BLaER1 treated with 17β-estradiol and CSF1 and Interleukin-3, amounts not matched to agents 10 nM and 100 nM (cell line): ENCODE data around the gene ITPKC.

Experiments used
- H3K27ac ChIP-seq, 11 experiments: shearing (Covaris generic); formaldehyde crosslinking; 2 replicates each; pipeline ENCODE4 v1.8.1; 2022
- H3K27me3 ChIP-seq, 11 experiments: shearing (Covaris generic); formaldehyde crosslinking; 2 replicates each; pipeline ENCODE4 v1.8.1; 2022
- H3K36me3 ChIP-seq, 11 experiments: shearing (Covaris generic); formaldehyde crosslinking; 2 replicates each; pipeline ENCODE4 v1.8.1; 2022
- H3K4me1 ChIP-seq, 10 experiments: shearing (Covaris generic); formaldehyde crosslinking; 2 replicates each; pipeline ENCODE4 v1.8.1; 2022
- H3K4me2 ChIP-seq, 11 experiments: shearing (Covaris generic); formaldehyde crosslinking; 2 replicates each; pipeline ENCODE4 v1.8.1; 2022
- H3K4me3 ChIP-seq, 10 experiments: shearing (Covaris generic); formaldehyde crosslinking; 2 replicates each; pipeline ENCODE4 v1.8.1; 2022
- H3K9ac ChIP-seq, 11 experiments: shearing (Covaris generic); formaldehyde crosslinking; 2 replicates each; pipeline ENCODE4 v1.8.1; 2022
- H3K9me3 ChIP-seq, 11 experiments: shearing (Covaris generic); formaldehyde crosslinking; replicated peaks in 1 of 11; 2 replicates each; pipeline ENCODE4 v1.8.1; 2022
- H4K20me1 ChIP-seq, 11 experiments: shearing (Covaris generic); formaldehyde crosslinking; 2 replicates each; pipeline ENCODE4 v1.8.1; 2022
- Cebpa-rat ChIP-seq, 11 experiments: shearing (Covaris generic); IDR thresholded peaks; 2 replicates each; pipeline ENCODE4 v1.8.1; 2022

Gene ITPKC

GRCh38 chr19:40688309-40688708 lies 28.6 kb upstream of the ITPKC start:
- Histone ChIP-seq H3K27me3 (no peaks in the 10 kb centered on the region), H3K4me2 (peak overlapping the region in 8 of 11 experiments; percentile 95 to 100 (median 98); a peak in 8 of 22 replicates), H3K9me3 (no peaks in the 10 kb centered on the region), H3K36me3 (peaks cover 11 to 36% (median 25%) of the 10 kb centered on the region in 11 experiments; a peak in 21 of 22 replicates), H3K4me1 (peaks cover 27 to 45% (median 38%) of the 10 kb centered on the region in 10 experiments), H3K4me3 (no peak overlapping the region), H3K9ac (no peak overlapping the region), H4K20me1 (peaks cover 0 to 20% (median 0%) of the 10 kb centered on the region in 11 experiments; a peak in 4 of 22 replicates), H3K27ac (no peak overlapping the region)
- no peak for TF ChIP-seq Cebpa-rat (IDR thresholded peaks at IDR 0.05)

DNA sequence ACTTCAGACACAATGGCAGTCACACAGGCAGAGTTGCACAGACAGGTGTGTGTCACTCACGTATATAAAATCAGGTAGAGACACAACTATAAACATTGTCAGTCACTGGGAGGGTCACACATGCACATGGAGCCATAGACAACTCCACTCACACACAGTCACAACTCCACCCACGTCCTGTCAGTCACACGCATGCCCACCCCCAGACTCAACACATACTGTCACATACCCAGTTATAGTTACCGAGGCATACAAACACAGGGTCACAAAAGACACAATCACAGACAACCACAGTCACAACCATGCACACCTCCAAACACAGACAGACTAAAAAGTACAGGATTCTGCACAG lies 27.9 kb upstream of the ITPKC start:
- peaks cover 10 to 33% (median 20%) of the 10 kb centered on the region in 11 experiments; a peak in 21 of 22 replicates for H3K36me3 ChIP-seq
- H3K27ac ChIP-seq: peak overlapping the region in 2 of 11 experiments; percentile 76 to 93; a peak in 3 of 22 replicates
- H4K20me1 ChIP-seq: peaks cover 0 to 20% (median 0%) of the 10 kb centered on the region in 11 experiments; a peak in 4 of 22 replicates
- H3K27me3 ChIP-seq: no peaks in the 10 kb centered on the region
- no peak for TF ChIP-seq Cebpa-rat (IDR thresholded peaks at IDR 0.05)
- peak overlapping the region in 8 of 10 experiments; percentile 72 to 80 (median 76); a peak in 13 of 20 replicates for H3K4me3 ChIP-seq
- no peaks in the 10 kb centered on the region for H3K9me3 ChIP-seq
- peaks cover 27 to 45% (median 38%) of the 10 kb centered on the region in 10 experiments for H3K4me1 ChIP-seq
- peak overlapping the region in 10 of 11 experiments; percentile 77 to 88 (median 86); a peak in 18 of 22 replicates for H3K9ac ChIP-seq
- H3K4me2 ChIP-seq: peak overlapping the region; percentile 95 to 100 (median 98)

GRCh38 chr19:40689339-40690049 lies 27.4 kb upstream of the ITPKC start:
- peak overlapping the region; percentile 95 to 100 (median 98) for H3K4me2 ChIP-seq
- no peak for TF ChIP-seq Cebpa-rat (IDR thresholded peaks at IDR 0.05)
- H3K9me3 ChIP-seq: no peaks in the 10 kb centered on the region
- peak overlapping the region; percentile 77 to 88 (median 85) for H3K9ac ChIP-seq
- H4K20me1 ChIP-seq: peaks cover 0 to 20% (median 0%) of the 10 kb centered on the region in 11 experiments; a peak in 4 of 22 replicates
- no peaks in the 10 kb centered on the region for H3K27me3 ChIP-seq
- H3K27ac ChIP-seq: peak overlapping the region in 10 of 11 experiments; percentile 46 to 93 (median 82); a peak in 20 of 22 replicates
- peaks cover 10 to 38% (median 23%) of the 10 kb centered on the region in 11 experiments; a peak in 21 of 22 replicates for H3K36me3 ChIP-seq
- H3K4me1 ChIP-seq: peaks cover 27 to 45% (median 38%) of the 10 kb centered on the region in 10 experiments
- peak overlapping the region; percentile 54 to 80 (median 74) for H3K4me3 ChIP-seq

GRCh38 chr19:40690050-40690692 lies 26.7 kb upstream of the ITPKC start, which contains the start of gene NUMBL:
TSS of gene NUMBL (minus strand) at chr19:40690651. CDS start at chr19:40690483, 168 bp downstream.
- peaks cover 8 to 37% (median 16%) of the 10 kb centered on the region in 11 experiments; a peak in 21 of 22 replicates for H3K36me3 ChIP-seq
- peaks cover 0 to 20% (median 0%) of the 10 kb centered on the region in 11 experiments; a peak in 4 of 22 replicates for H4K20me1 ChIP-seq
- H3K9ac ChIP-seq: peak within 1 kb of the TSS; percentile 77 to 88 (median 85)
- H3K4me3 ChIP-seq: peak within 1 kb of the TSS; percentile 54 to 80 (median 74)
- no peak for TF ChIP-seq Cebpa-rat (IDR thresholded peaks at IDR 0.05)
- no peaks in the 10 kb centered on the region for H3K27me3 ChIP-seq
- H3K4me1 ChIP-seq: peaks cover 27 to 45% (median 38%) of the 10 kb centered on the region in 10 experiments
- no peaks in the 10 kb centered on the region for H3K9me3 ChIP-seq
- H3K27ac ChIP-seq: peak within 1 kb of the TSS; percentile 27 to 93 (median 84); a peak in 21 of 22 replicates
- H3K4me2 ChIP-seq: peak within 1 kb of the TSS; percentile 95 to 100 (median 98)

DNA sequence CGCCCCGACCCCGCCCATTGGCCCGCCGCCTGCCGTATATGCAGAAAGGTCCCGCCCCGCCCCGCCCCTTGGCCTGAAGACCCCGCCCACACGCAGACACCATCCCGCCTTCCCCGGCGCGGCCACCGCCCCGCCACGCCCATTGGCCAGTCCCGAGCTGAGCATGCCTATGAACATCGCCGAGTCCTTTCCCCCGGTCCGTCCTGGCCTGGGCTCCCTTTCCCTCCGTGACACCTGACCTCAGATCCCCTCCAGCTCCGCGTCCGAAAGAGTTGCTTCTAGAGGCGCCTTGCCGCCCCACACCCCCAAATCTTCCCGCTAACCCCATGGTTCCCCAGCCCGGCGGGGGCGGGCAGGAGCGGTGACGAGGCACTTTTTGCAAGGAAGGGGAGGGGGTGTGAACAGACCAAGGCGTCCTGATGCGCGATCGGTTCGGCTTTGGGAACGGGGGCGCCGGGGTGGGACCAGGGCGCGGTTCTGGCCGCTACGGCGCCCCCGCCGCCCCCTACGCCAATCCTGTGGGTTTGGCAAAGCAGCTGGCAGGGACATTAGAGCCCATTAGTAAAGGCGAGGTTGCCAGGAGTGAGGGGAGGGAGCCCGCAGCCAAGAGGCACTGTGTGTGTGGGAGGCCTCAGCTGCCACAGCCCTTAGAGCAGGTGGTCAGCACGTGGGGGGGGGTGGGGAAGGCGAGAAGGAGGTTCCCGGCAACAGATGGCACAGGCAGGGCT lies 26.1 kb upstream of the ITPKC start:
- peak overlapping the region; percentile 91 to 100 (median 98) for H3K4me2 ChIP-seq
- no peaks in the 10 kb centered on the region for H3K9me3 ChIP-seq
- H3K4me1 ChIP-seq: peaks cover 27 to 45% (median 38%) of the 10 kb centered on the region in 10 experiments
- H3K36me3 ChIP-seq: peaks cover 2 to 37% (median 13%) of the 10 kb centered on the region in 11 experiments; a peak in 20 of 22 replicates
- peak overlapping the region; percentile 65 to 88 (median 85); a peak in 21 of 22 replicates for H3K9ac ChIP-seq
- TF ChIP-seq Cebpa-rat (IDR thresholded peaks at IDR 0.05): no peak
- H3K4me3 ChIP-seq: peak overlapping the region; percentile 54 to 80 (median 74)
- peak overlapping the region; percentile 27 to 93 (median 84); a peak in 21 of 22 replicates for H3K27ac ChIP-seq
- H4K20me1 ChIP-seq: peaks cover 0 to 20% (median 0%) of the 10 kb centered on the region in 11 experiments; a peak in 4 of 22 replicates
- H3K27me3 ChIP-seq: no peaks in the 10 kb centered on the region

- Histone ChIP-seq H3K36me3 (peaks cover 0 to 37% (median 13%) of the 10 kb centered on the region in 11 experiments; a peak in 16 of 22 replicates), H3K9ac (peak overlapping the region in 10 of 11 experiments; percentile 77 to 88 (median 86); a peak in 21 of 22 replicates), H3K27ac (peak overlapping the region in 10 of 11 experiments; percentile 69 to 93 (median 85); a peak in 20 of 22 replicates), H3K4me1 (peaks cover 27 to 45% (median 38%) of the 10 kb centered on the region in 10 experiments), H4K20me1 (peaks cover 0 to 20% (median 0%) of the 10 kb centered on the region in 11 experiments; a peak in 4 of 22 replicates), H3K4me3 (peak overlapping the region; percentile 54 to 80 (median 74); a peak in 14 of 20 replicates), H3K9me3 (no peaks in the 10 kb centered on the region), H3K4me2 (peak overlapping the region; percentile 91 to 100 (median 95)), H3K27me3 (no peaks in the 10 kb centered on the region)
- TF ChIP-seq Cebpa-rat (IDR thresholded peaks at IDR 0.05): no peak
These were observed 25.3 kb upstream of the ITPKC start for GRCh38 chr19:40691421-40692211.

DNA sequence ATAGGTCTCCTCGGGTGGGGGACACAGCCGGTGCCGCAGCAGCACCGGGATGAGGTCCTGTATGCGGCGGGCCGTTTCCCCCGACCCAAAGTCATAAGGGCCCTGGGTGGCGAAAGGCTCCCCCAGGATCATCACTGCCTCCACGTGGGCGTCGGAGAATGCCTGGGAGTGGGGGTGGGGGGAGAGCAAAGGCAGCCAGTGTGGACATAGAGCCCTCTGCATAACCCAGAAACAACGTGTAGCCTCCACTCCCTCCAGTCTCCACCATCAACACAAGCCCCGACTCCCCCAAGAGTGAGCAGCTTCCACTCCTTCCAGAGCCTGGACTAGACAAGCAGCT lies 24.7 kb upstream of the ITPKC start:
- H3K4me2 ChIP-seq: peak overlapping the region in 4 of 11 experiments; percentile 91 to 99 (median 94); a peak in 6 of 22 replicates
- no peak for TF ChIP-seq Cebpa-rat (IDR thresholded peaks at IDR 0.05)
- H3K27me3 ChIP-seq: no peaks in the 10 kb centered on the region
- peaks cover 0 to 20% (median 0%) of the 10 kb centered on the region in 11 experiments; a peak in 3 of 22 replicates for H4K20me1 ChIP-seq
- peaks cover 27 to 45% (median 38%) of the 10 kb centered on the region in 10 experiments for H3K4me1 ChIP-seq
- H3K4me3 ChIP-seq: no peak overlapping the region
- peak overlapping the region in 4 of 11 experiments; percentile 76 to 93 (median 90); a peak in 6 of 22 replicates for H3K27ac ChIP-seq
- H3K9me3 ChIP-seq: no peaks in the 10 kb centered on the region
- H3K9ac ChIP-seq: peak overlapping the region in 5 of 11 experiments; percentile 79 to 88 (median 87); a peak in 4 of 22 replicates
- peaks cover 0 to 37% (median 9%) of the 10 kb centered on the region in 11 experiments; a peak in 13 of 22 replicates for H3K36me3 ChIP-seq
